Esophagus squamous epithelium (tissue), 5 donors: ENCODE measurements around the gene IFT122. TPM values are rescaled to one million over a fixed set of nuclear protein-coding genes. Genes with fewer than 3 reads are reported as not detected.
"Not testable (repeated sequence)": the region's sequence is repeated elsewhere in the genome, so short reads cannot be mapped to it uniquely, and the experiment has no call there.

ENCODE experiments used
- DNase-seq: peaks from one replicate; lab custom pipeline; 2025; lab: John Stamatoyannopoulos, UW
- H3K27ac ChIP-seq, 4 donors: fragments of 200-600 bp; sonication (generic); one replicate each; pipeline ENCODE4 v1.5.1; 2016 to 2019; ENCODE audit warnings: mild to moderate bottlenecking in 1 of 4
- H3K27me3 ChIP-seq, 4 donors: fragments of 200-600 bp; sonication (generic); 1 replicate in 3 of 4; 2 replicates in 1 of 4; pipeline versions ENCODE4 v1.5.1 to v1.6.0; 2017 to 2021; ENCODE audit warnings: antibody characterized with exemption in 1 of 4
- H3K36me3 ChIP-seq, 3 donors: fragments of 200-600 bp; sonication (generic); one replicate each; pipeline ENCODE4 v1.5.1; 2016 to 2019
- H3K4me1 ChIP-seq, 3 donors: fragments of 200-600 bp; sonication (generic); one replicate each; pipeline ENCODE4 v1.5.1; 2017 to 2019
- H3K4me3 ChIP-seq, 4 donors: fragments of 200-600 bp; sonication (generic); 1 replicate in 3 of 4; 2 replicates in 1 of 4; pipeline ENCODE4 v1.5.1; 2016 to 2019; ENCODE audit warnings: mild to moderate bottlenecking in 2 of 4, moderate library complexity in 1 of 4
- H3K9me3 ChIP-seq, 3 donors: fragments of 200-600 bp; sonication (generic); one replicate each; pipeline ENCODE4 v1.5.1; 2016 to 2019
- CTCF ChIP-seq, 6 experiments: fragments of 450-650 bp in 4 of 6; fragments of 200-600 bp in 2 of 6; sonication (generic) in 2 of 6; IDR thresholded peaks; one replicate each; pipeline ENCODE4 v1.5.1; 2016 to 2019; ENCODE audit warnings: antibody characterized with exemption in 6 of 6, mild to moderate bottlenecking in 4 of 6, moderate library complexity in 4 of 6
- POLR2A ChIP-seq, 4 donors: fragments of 450-650 bp; IDR thresholded peaks; one replicate each; pipeline ENCODE4 v1.6.1; 2017; ENCODE audit warnings: antibody characterized with exemption in 4 of 4, mild to moderate bottlenecking in 4 of 4, moderate library complexity in 3 of 4
- WGBS, 2 donors: methylation state at CpG; one replicate each; pipeline ENCODE4 v1.1.5; 2018; 5-methylcytosine and 5-hydroxymethylcytosine counted together
- intact Hi-C: fragments of 100-400 bp; cut with DNase I; formaldehyde crosslinking; loops from one replicate; pipeline ENCODE4 v1.15.0; 2022
- total RNA-seq, 4 donors: library from RNA; depleted of rRNA; stranded (reverse); fragments of >200 nt; gene quantifications; one replicate each; pipeline ENCODE4 v1.1.0, GENCODE V29; 2016
- donor health status: DM: yes; HTN: yes; CAD: no.

The IFT122 gene
- total RNA-seq, 4 donors from 2014 or later, result 6.0 to 26.5 (median 11.5) TPM

- Histone ChIP-seq H3K27me3 (no peaks in the 10 kb centered on the region), H3K4me3 (no peak overlapping the region), H3K27ac (peak overlapping the region; percentile 55 to 90 (median 77)), H3K36me3 (peaks cover 0 to 28% (median 0%) of the 10 kb centered on the region in 3 donors), H3K9me3 (no peaks in the 10 kb centered on the region), H3K4me1 (peaks cover 8 to 67% (median 43%) of the 10 kb centered on the region in 3 donors)
- peak; percentile 46 for DNase-seq
- TF ChIP-seq POLR2A (IDR thresholded peaks at IDR 0.05), result no peak
- TF ChIP-seq CTCF (IDR thresholded peaks at IDR 0.05), result no peak
- intact Hi-C loops, result loop anchor here (10.0 kb wide), 1 partner anchor 119 kb away; the partner anchor contains the start of gene PLXND1
- WGBS, 2 donors, result 39 to 45% methylated on average over 7 to 9 of the region's 11 CpGs
Observed at GRCh38 chr3:129485721-129486663, 46.0 kb downstream of the IFT122 start.

DNA sequence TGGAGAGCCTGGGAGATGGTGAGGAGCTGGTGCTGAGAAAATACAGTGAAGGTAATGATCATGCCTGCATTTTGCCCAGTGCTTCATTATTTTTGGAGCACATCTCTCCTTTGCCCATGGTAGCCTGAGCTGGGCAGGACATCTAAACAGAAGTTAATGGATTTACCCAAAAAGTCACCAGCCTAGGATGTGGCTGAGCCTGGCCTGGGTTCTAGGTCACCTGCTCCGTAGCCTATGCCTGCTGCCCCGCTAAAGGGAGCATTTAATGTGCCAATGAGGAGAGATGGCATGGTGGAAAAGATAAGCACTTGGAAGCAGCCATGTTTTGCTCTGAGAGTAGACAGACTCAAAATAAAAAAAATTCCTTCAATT is 46.6 kb downstream of the IFT122 start:
- intact Hi-C loops, result loop anchor here (10.0 kb wide), 1 partner anchor 118 kb away; the partner anchor contains the start of gene PLXND1
- DNase-seq, result no peak
- 94% methylated on average over 2 of the region's 2 CpGs; no CpG with 5 or more reads in 1 of the 2 donors for WGBS, 2 donors

GRCh38 chr3:129487183-129487867 is 47.3 kb downstream of the IFT122 start:
- Histone ChIP-seq H3K36me3 (peaks cover 0 to 36% (median 0%) of the 10 kb centered on the region in 3 donors), H3K27ac (peak overlapping the region in 3 of 4 donors; percentile 75 to 90 (median 79)), H3K27me3 (no peaks in the 10 kb centered on the region), H3K4me3 (no peak overlapping the region), H3K9me3 (no peaks in the 10 kb centered on the region), H3K4me1 (peaks cover 8 to 53% (median 31%) of the 10 kb centered on the region in 3 donors)
- intact Hi-C loops, result loop anchor here (10.0 kb wide), 1 partner anchor 117 kb away; the partner anchor contains the start of gene PLXND1
- TF ChIP-seq CTCF (IDR thresholded peaks at IDR 0.05) (no peak), POLR2A (IDR thresholded peaks at IDR 0.05) (no peak)
- DNase-seq, result no peak
- 90 to 92% methylated on average over 3 to 8 of the region's 13 CpGs for WGBS, 2 donors

More for the DNA sequence above, 46.6 kb downstream of the IFT122 start:
- Histone ChIP-seq H3K9me3 (no peaks in the 10 kb centered on the region), H3K27ac (peak overlapping the region; percentile 55 to 90 (median 77)), H3K27me3 (no peaks in the 10 kb centered on the region), H3K4me3 (no peak overlapping the region), H3K4me1 (peaks cover 8 to 60% (median 36%) of the 10 kb centered on the region in 3 donors), H3K36me3 (peaks cover 0 to 29% (median 0%) of the 10 kb centered on the region in 3 donors)
- TF ChIP-seq POLR2A (IDR thresholded peaks at IDR 0.05), result no peak
- TF ChIP-seq CTCF (IDR thresholded peaks at IDR 0.05), result no peak

DNA sequence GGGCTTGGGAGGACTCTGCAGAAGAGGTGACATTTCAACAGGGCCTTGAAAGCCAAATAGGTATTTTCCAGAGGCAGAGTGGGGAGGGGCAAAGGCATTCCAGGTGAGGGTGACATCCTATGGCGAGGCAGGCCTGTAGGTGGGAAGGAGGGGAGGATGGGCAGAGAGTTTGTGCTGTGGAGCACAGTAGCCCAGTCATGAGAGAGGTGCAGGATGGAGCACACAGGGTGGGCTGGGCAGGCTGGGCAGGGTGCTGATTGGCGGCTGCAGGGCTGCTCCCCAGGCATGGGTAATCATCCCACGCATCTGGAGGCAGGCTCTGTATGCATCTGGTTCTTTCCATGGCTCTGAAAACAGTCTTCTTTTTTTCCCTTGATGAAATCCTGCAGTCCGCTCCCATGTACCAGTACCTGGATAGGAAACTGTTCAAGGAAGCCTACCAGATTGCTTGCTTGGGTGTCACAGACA is 47.9 kb downstream of the IFT122 start:
- H3K36me3 ChIP-seq, result peaks cover 0 to 38% (median 0%) of the 10 kb centered on the region in 3 donors
- peaks cover 8 to 48% (median 27%) of the 10 kb centered on the region in 3 donors for H3K4me1 ChIP-seq
- DNase-seq, H3K4me3 ChIP-seq, H3K27me3 ChIP-seq, H3K9me3 ChIP-seq: not testable (repeated sequence)
- WGBS, 2 donors, result 79 to 93% methylated on average over 3 to 4 of the region's 4 CpGs
- peak overlapping the region in 2 of 4 donors; percentile 24 to 90 for H3K27ac ChIP-seq
- intact Hi-C loops, result loop anchor here (10.0 kb wide), 1 partner anchor 117 kb away; the partner anchor contains the start of gene PLXND1

DNA sequence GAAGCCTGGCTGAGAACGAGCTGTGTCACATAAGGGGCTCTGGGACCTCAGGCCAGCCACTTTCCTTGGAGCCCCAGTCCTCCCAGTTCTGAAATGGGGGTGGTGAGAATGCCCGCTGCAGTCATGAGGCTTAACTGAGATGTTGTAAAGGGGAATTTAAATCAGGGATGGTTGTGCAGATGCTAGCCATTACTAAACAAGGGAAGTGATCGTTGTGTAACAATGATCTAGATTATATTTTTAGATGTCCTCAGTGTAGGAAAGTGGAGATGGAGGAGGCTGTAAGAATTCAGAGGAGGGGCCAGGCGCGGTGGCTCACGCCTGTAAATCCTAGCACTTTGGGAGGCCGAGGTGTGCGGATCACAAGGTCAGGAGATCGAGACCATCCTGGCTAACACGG is 49.2 kb downstream of the IFT122 start:
- Histone ChIP-seq H3K27ac (peak overlapping the region in 1 of 4 donors; percentile 74), H3K36me3 (peaks cover 0 to 36% (median 0%) of the 10 kb centered on the region in 3 donors), H3K4me1 (peaks cover 8 to 45% (median 27%) of the 10 kb centered on the region in 3 donors)
- intact Hi-C loops, result loop anchor here (10.0 kb wide), 1 partner anchor 116 kb away; the partner anchor contains the start of gene PLXND1
- DNase-seq, H3K27me3 ChIP-seq, H3K9me3 ChIP-seq, H3K4me3 ChIP-seq: not testable (repeated sequence)
- WGBS, 2 donors, result 90 to 92% methylated on average over 10 of the region's 10 CpGs
